ENCODE measurements around the gene BCLAF3.

BCLAF3 gene

DNA sequence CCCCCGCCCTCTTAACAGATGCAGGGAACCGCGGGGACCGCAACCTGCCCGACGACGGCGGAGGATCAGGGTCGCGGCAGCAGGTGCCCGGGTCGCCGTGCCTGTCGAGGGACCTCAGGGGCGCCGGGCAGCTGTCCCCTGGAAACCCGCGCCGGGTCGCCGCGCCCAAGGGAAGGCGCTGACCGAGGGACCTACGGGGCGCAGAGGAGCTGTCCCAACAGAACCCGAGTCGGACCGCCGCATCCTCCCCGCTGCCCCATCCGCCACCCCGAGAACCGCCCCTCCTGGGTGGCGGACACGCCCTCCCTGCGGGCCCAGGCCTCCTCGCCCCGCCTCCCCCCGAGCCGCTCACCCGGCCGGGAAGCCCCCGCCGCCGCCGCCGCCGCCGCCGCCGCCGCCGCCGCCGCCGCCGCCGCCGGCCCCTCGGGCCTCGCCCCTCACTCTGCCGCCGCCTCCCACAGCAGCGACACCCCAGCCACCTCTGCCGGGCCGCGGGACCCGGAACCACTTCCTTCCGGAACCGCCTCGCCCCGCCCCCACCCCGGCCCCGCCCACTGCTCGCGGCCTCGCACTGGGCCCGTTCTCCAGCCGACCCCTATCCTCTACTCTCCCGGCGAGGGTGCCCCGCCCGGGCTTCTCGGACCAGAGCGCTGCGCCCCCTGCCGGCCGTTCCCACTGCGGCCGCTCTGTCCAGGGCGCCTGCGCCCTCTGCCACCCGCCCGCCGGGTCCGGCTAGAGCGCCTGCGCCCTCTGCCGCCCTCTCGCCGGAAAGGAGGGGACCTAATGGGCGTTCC, at the start of gene BCLAF3:
TSS of gene BCLAF3 (minus strand) at position 506 of the 794 bp plus-strand sequence. CDS start 20,797 bp downstream, outside the sequence.
- peak within 1 kb of the TSS; percentile 60 for H3K4me3 ChIP-seq (ENCODE audit: low read depth, low read length)

GRCh38 chrX:20038966-20039365, 48.1 kb upstream of the BCLAF3 start:
- H3K4me3 ChIP-seq (ENCODE audit: low read depth, low read length) = no peak overlapping the region

- no peak overlapping the region for H3K4me3 ChIP-seq (ENCODE audit: low read depth, low read length)
Observed at GRCh38 chrX:20037186-20037585, 46.3 kb upstream of the BCLAF3 start.

GRCh38 chrX:20032201-20032600, 41.3 kb upstream of the BCLAF3 start:
- no peak overlapping the region for H3K4me3 ChIP-seq (ENCODE audit: low read depth, low read length)

GRCh38 chrX:20029728-20030127, 38.9 kb upstream of the BCLAF3 start:
- H3K4me3 ChIP-seq (ENCODE audit: low read depth, low read length) = no peak overlapping the region

GRCh38 chrX:20028588-20028987, 37.7 kb upstream of the BCLAF3 start:
- no peak overlapping the region for H3K4me3 ChIP-seq (ENCODE audit: low read depth, low read length)

DNA sequence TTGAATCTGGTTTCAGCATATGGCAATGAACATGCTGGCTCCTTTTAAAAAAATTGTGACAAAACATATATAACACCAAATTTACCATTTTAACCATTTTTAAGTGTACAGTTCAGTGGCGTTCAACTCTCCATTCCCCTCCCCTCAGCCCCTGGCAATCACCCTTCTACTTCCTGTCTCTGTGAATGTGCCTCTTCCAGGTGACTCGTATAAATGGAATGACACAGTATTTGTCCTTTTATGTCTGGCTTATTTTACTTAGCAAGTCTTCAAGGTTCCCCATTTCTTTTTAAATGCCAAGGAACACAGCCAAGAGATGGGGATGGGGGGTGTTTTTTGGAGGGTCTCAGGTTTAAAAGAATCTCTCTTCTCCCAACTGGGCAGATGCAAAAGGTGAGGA, 35.4 kb upstream of the BCLAF3 start:
- H3K4me3 ChIP-seq (ENCODE audit: low read depth, low read length) = no peak overlapping the region

DNA sequence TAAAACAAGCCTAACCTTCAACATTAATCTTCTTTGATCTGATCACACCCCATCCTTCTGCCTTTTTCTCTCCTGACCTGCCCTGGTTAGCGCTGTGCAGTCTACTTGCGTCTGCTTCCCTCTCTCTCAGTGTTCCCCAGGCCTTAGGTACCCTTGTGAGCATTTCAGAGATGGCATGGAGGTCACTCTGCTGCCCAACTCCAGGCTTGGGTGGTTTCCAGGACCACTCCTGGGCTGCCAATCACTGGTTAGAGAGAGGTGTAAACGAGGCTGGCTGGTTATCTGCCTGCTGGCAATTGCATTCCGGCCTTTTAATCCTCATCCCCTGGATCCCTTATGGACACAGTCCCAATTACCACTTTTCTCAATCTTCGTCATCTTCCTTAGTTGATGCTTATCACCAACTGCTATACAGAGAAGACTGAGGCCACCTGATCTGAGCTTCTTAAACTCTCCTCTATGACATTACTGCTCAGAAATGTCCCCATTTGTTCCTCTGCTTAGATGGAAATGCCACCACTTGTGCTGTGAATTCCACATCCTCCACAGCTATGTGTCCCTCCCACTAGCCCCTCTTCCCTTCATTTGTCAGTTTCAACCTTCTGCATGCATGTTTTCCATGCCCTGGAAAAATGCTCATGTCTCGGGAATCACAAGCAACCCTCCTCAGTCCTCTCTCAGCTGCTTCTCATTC, 29.0 kb upstream of the BCLAF3 start:
- H3K4me3 ChIP-seq (ENCODE audit: low read depth, low read length) = no peak overlapping the region

DNA sequence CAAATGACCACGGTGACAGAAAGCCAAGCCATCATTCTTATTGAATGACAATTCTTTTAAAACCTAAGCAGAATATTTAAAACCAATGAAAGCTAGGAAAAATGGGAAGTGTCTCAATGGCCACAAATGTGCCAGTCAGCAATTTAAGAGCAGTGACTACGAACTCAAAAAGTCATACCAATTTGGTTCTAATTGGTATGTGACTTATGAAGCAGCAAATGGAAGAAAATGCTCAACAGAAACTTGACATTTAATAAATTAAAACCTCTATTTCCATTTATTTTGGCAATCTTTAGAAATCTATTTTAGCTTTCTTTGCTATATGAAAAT, 25.7 kb upstream of the BCLAF3 start:
- H3K4me3 ChIP-seq (ENCODE audit: low read depth, low read length) = no peak overlapping the region

DNA sequence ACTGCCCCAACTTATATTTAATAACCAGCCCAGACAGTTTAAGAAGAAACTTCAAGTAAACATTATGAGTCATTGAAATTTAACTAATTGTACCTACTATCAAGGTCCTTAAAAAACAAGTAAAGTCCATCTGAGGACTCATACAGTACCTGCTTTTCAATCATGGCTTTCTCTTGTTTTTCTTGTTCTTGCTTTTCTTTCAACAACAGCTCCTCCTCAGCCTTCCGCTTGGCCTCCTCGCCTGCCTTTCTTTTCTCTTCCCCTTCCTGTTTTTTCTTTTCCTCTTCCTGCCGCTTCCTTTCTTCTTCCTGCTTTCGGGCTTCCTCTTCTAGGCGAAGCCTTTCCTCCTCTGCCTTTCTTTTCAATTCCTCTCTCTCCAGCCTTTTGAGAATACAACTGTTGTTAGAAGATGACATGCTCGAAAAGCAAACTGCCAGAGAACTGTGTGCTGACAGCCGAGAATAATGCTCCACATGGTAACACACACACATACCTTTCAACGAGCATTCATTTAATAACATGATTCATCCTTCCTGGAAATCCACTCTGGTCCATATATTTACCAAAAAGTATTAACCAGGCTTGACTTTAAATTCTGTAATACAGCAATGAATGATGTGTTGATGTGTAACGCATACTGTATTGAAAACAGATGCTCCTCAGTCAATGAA, 25.2 kb upstream of the BCLAF3 start:
- H3K4me3 ChIP-seq (ENCODE audit: low read depth, low read length) = no peak overlapping the region

- no peak overlapping the region for H3K4me3 ChIP-seq (ENCODE audit: low read depth, low read length)
Observed at GRCh38 chrX:20015422-20015821, 24.6 kb upstream of the BCLAF3 start.

- no peak overlapping the region for H3K4me3 ChIP-seq (ENCODE audit: low read depth, low read length)
Observed at GRCh38 chrX:20011608-20012007, 20.7 kb upstream of the BCLAF3 start.

DNA sequence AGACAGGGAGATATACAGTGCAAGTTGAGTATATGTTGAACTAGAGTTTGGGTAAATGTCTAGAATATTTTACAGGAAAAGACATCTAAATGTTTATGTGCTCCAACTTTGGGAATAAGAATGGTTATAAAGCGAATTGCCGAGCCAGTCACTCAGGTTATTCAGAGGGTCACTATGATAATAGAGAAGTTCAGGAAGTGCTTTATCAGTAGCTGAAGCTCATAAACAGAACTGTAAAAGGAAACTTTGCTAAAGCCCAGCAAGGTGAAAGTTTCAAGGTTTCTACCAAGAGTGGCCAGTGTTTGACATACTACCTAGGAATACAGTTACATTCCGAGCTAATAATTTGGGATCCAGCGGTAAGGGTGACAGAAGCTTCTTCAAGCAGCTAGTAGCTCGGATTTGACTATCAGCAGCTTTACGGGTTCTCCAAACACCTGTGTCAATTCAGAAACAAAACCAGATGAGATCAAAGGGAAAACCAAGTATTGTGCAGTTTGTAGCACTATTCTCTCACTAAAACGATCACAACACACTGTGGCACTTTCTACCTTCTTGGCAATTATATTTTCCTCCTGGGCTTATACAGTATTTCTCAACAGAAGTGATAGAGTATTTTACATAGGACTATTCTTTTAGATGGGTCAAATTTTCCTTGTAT, 17.2 kb upstream of the BCLAF3 start:
- H3K4me3 ChIP-seq (ENCODE audit: low read depth, low read length) = no peak overlapping the region

GRCh38 chrX:20005883-20006282, 15.0 kb upstream of the BCLAF3 start:
- H3K4me3 ChIP-seq (ENCODE audit: low read depth, low read length) = no peak overlapping the region

DNA sequence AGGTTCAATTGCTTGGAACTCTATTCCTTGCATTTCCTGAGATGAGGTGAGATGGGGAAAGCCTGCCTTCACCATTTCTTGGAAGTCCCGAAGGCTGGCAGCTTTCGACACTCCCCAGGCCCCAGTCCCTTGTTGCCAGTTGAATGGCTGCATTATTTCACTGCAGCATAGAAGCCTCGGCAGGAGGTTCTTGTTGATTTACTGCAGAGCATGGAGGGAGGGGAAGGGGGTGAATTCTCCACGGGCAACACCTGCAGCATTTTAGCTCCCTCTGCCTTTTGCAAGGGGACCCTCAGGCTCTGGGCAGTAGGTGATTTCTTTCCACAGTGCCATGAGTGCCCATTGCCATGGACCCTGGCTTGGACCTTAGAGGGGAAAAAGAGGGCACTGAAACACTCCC, 10.7 kb upstream of the BCLAF3 start:
- H3K4me3 ChIP-seq (ENCODE audit: low read depth, low read length) = no peak overlapping the region

DNA sequence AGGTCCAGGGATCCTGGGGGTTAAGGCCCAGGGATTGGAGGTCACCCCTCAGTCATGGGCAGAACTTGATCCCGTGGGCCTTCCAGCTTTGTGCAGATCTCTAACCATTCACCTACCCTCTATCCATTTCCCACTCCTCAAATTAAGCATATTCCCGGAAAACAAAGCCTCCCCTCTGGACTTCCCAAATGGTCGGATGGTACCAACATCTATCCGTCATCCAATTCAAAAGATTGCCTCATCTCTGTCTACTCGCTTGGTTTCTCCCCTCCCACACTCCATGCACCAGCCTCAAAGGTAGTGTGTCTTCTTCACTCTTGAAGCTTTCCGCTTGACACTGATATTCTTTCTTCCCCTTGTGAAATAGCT, 473 bp upstream of the BCLAF3 start:
- no peak overlapping the region for H3K4me3 ChIP-seq (ENCODE audit: low read depth, low read length)

DNA sequence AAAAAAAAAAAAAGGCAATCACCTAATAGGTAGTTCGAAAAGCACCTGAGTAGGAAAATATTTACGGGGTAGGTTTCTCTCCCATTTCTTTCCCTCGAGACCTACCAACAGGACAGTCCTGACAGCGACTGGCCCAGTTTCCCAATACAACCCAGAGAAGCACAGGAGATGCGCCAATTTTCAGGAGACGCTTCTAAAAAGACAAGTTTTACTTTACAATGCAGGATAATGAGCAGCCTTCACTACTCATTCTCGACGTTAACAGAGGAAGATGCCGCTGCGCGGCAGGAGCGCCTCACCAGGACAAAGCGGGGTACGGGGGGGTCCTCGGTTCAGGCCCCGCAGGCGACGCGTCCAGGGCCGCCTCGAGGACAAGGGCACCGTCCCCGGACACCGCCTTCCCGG, 708 bp downstream of the BCLAF3 start:
- H3K4me3 ChIP-seq (ENCODE audit: low read depth, low read length) = peak overlapping the region; percentile 60

DNA sequence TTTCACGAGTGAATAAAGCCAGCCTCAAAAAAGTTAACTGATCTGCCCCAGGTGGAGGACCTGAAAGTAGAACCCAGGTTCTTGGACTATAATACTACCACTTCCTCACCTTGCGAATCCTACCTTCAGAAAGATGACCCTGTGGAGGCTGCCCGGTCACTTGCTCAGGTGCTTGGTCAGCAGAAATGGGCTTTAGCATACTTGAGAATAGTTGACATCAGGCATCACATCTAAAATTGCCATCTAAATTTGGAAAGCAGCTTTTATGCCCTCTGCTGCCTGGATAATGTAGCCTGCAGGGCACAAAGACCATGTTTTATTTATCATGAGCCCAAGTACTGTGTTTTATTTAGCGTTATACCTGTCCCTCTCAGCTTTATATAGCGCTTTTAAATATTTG, 3.0 kb downstream of the BCLAF3 start:
- H3K4me3 ChIP-seq (ENCODE audit: low read depth, low read length) = no peak overlapping the region

- H3K4me3 ChIP-seq (ENCODE audit: low read depth, low read length) = no peak overlapping the region
Observed at GRCh38 chrX:19986531-19986930, 4.3 kb downstream of the BCLAF3 start.

DNA sequence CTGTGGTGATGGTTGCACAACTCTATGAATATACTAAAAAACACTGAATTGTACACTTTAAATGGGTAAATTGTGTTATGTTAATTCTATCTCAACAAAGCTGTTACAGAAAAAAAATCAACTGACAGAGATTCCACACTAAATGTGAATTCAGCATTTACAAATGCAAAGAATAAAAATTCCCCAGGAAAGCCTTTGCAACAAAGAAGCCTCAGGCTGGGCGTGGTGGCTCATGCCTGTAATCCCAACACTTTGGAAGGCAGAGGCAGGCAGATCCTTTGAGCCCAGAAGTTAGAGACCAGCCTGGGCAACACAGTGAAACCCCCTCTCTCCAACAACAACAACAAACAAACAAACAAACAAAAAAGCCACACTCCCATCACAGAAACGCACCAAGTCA, 8.9 kb downstream of the BCLAF3 start:
- H3K4me3 ChIP-seq (ENCODE audit: low read depth, low read length) = no peak overlapping the region

GRCh38 chrX:19975845-19976244, 15.0 kb downstream of the BCLAF3 start:
- no peak overlapping the region for H3K4me3 ChIP-seq (ENCODE audit: low read depth, low read length)

GRCh38 chrX:19972984-19973383, 17.9 kb downstream of the BCLAF3 start:
- no peak overlapping the region for H3K4me3 ChIP-seq (ENCODE audit: low read depth, low read length)

Measured in iPS-11a (cell line).